Mucosa of gallbladder (tissue), 1 donor: ENCODE measurements around the gene TCF4. TPM values are rescaled to one million over a fixed set of nuclear protein-coding genes. Genes with fewer than 3 reads are reported as not detected.
A peak's percentile ranks its signal among the peaks of the same experiment; 100 is the strongest.

Source experiments
- DNase-seq: peaks from one replicate; pipeline ENCODE4 v3.0.0-alpha.2; 2020; ENCODE audit warnings: low spot score
- total RNA-seq: library from RNA; stranded (reverse); gene quantifications from one replicate; pipeline ENCODE4 v1.2.1, GENCODE V29; 2021
- donor health status: DM: no; HTN: no; CAD: no.

The TCF4 gene
- total RNA-seq, 1 donor from 2014 or later, result 44.5 TPM

- peak; percentile 12 for DNase-seq
Observed at GRCh38 chr18:55546851-55547704, 40.9 kb downstream of the TCF4 start.

- no peak for DNase-seq
Observed at GRCh38 chr18:55544014-55544413, 44.0 kb downstream of the TCF4 start.

- DNase-seq, result no peak
Observed at GRCh38 chr18:55543130-55543704, 44.8 kb downstream of the TCF4 start.

- DNase-seq, result no peak
Observed at GRCh38 chr18:55541571-55541970, 46.4 kb downstream of the TCF4 start.

- no peak for DNase-seq
Observed at GRCh38 chr18:55539240-55539639, 48.8 kb downstream of the TCF4 start.

GRCh38 chr18:55534996-55535395 lies 53.0 kb downstream of the TCF4 start:
- DNase-seq, result no peak

GRCh38 chr18:55534547-55534946 lies 53.4 kb downstream of the TCF4 start:
- DNase-seq, result no peak

- DNase-seq, result no peak
Observed at GRCh38 chr18:55530166-55530565, 57.8 kb downstream of the TCF4 start.

GRCh38 chr18:55529581-55529980 lies 58.4 kb downstream of the TCF4 start:
- DNase-seq, result no peak

GRCh38 chr18:55525845-55526244 lies 62.1 kb downstream of the TCF4 start:
- DNase-seq, result no peak

GRCh38 chr18:55524353-55525073 lies 63.5 kb downstream of the TCF4 start:
- DNase-seq, result no peak

GRCh38 chr18:55523001-55523400 lies 65.0 kb downstream of the TCF4 start:
- no peak for DNase-seq

- DNase-seq, result no peak
Observed at GRCh38 chr18:55522011-55522410, 66.0 kb downstream of the TCF4 start.

- no peak for DNase-seq
Observed at GRCh38 chr18:55517055-55517454, 70.9 kb downstream of the TCF4 start.

- DNase-seq, result no peak
Observed at GRCh38 chr18:55515941-55516710, 71.9 kb downstream of the TCF4 start.

GRCh38 chr18:55515214-55515613 lies 72.8 kb downstream of the TCF4 start:
- DNase-seq, result no peak

- DNase-seq, result no peak
Observed at GRCh38 chr18:55513161-55513560, 74.8 kb downstream of the TCF4 start.

- no peak for DNase-seq
Observed at GRCh38 chr18:55511277-55511676, 76.7 kb downstream of the TCF4 start.

- DNase-seq, result peak; percentile 28
Observed at GRCh38 chr18:55510809-55511208, 77.2 kb downstream of the TCF4 start.

- no peak for DNase-seq
Observed at GRCh38 chr18:55509631-55510324, 78.2 kb downstream of the TCF4 start.

GRCh38 chr18:55508651-55509050 lies 79.3 kb downstream of the TCF4 start:
- DNase-seq, result no peak
